SK-N-SH (cell line): ENCODE measurements around the gene EPHA10. TPM values are rescaled to one million over a fixed set of nuclear protein-coding genes. Genes with fewer than 3 reads are reported as not detected.

Experiments used
- CTCF ChIA-PET: fragments of 300-600, 350-600 bp; formaldehyde crosslinking; extraction: SDS; loops from one replicate; lab custom pipeline; 2021; lab: Yijun Ruan, JAX
- POLR2A ChIA-PET: fragments of 350-600 bp; sonication (Branson Sonifier 250); formaldehyde crosslinking; extraction: SDS; loops from one replicate; lab custom pipeline; 2020; ENCODE audit warnings: antibody characterized with exemption, inconsistent platforms; lab: Yijun Ruan, JAX
- DNase-seq: peaks from one replicate; pipeline ENCODE4 v3.0.0; 2012
- H2AFZ ChIP-seq: fragments of 200-600 bp; sonication (generic); 2 replicates; pipeline ENCODE4 v1.8.1; 2016; ENCODE audit warnings: antibody characterized with exemption, mild to moderate bottlenecking, low read depth
- H3F3A ChIP-seq: fragments of 200-600 bp; sonication (generic); replicated peaks from 2 replicates; pipeline ENCODE3; 2016; ENCODE audit warnings: antibody characterized with exemption, mild to moderate bottlenecking; ENCODE audit not compliant: insufficient read depth
- H3K27ac ChIP-seq, 2 experiments: fragments of 200-500 bp in 1 of 2; fragments of 200-600 bp in 1 of 2; sonication (Bioruptor generic) in 1 of 2; sonication (generic), shearing (Covaris generic) in 1 of 2; 2 replicates each; pipeline versions ENCODE4 v1.5.1 to v1.6.1; 2014 to 2016; ENCODE audit warnings: low read depth in 2 of 2, inconsistent platforms in 1 of 2, low read length in 1 of 2, mild to moderate bottlenecking in 1 of 2, mixed read lengths in 1 of 2
- H3K27me3 ChIP-seq: fragments of 200-600 bp; sonication (generic), shearing (Covaris generic); 2 replicates; pipeline ENCODE4 v1.6.1; 2016; ENCODE audit warnings: mixed run types; ENCODE audit not compliant: insufficient read depth
- H3K36me3 ChIP-seq, 2 experiments: fragments of 200-500 bp in 1 of 2; fragments of 200-600 bp in 1 of 2; sonication (Bioruptor generic) in 1 of 2; sonication (generic) in 1 of 2; replicated peaks in 1 of 2; 2 replicates each; pipeline versions ENCODE3 to v1.5.1; 2014 to 2016; ENCODE audit warnings: low read length in 1 of 2, mild to moderate bottlenecking in 1 of 2; ENCODE audit not compliant: insufficient read depth in 2 of 2, control insufficient read depth in 1 of 2
- H3K4me1 ChIP-seq, 2 experiments: fragments of 200-500 bp in 1 of 2; fragments of 200-600 bp in 1 of 2; sonication (Bioruptor generic) in 1 of 2; sonication (generic), shearing (Covaris generic) in 1 of 2; 2 replicates each; pipeline versions ENCODE4 v1.5.1 to v1.6.1; 2014 to 2016; ENCODE audit warnings: low read depth in 1 of 2, low read length in 1 of 2, mixed run types in 1 of 2; ENCODE audit not compliant: insufficient read depth in 2 of 2, control insufficient read depth in 1 of 2
- H3K4me2 ChIP-seq: fragments of 200-600 bp; sonication (generic), shearing (Covaris generic); 2 replicates; pipeline ENCODE4 v1.6.1; 2017; ENCODE audit warnings: mixed run types
- H3K4me3 ChIP-seq, 2 experiments: fragments of 200-500 bp in 1 of 2; fragments of 200-600 bp in 1 of 2; sonication (Bioruptor generic) in 1 of 2; sonication (generic), shearing (Covaris generic) in 1 of 2; 2 replicates each; pipeline versions ENCODE4 v1.5.1 to v1.8.1; 2014 to 2016; ENCODE audit warnings: low read depth in 2 of 2, inconsistent platforms in 1 of 2, low read length in 1 of 2, mild to moderate bottlenecking in 1 of 2, mixed read lengths in 1 of 2, moderate library complexity in 1 of 2
- H3K79me2 ChIP-seq: fragments of 200-600 bp; sonication (generic); 2 replicates; pipeline ENCODE4 v1.8.1; 2017; ENCODE audit warnings: mild to moderate bottlenecking; ENCODE audit not compliant: insufficient read depth
- H3K9ac ChIP-seq: fragments of 200-600 bp; sonication (generic); 2 replicates; pipeline ENCODE4 v1.6.1; 2017; ENCODE audit warnings: mixed run types
- H3K9me2 ChIP-seq: fragments of 200-600 bp; sonication (generic); 2 replicates; pipeline ENCODE4 v1.6.1; 2017; ENCODE audit warnings: mixed run types
- H3K9me3 ChIP-seq: fragments of 200-600 bp; sonication (generic); 2 replicates; pipeline ENCODE4 v1.6.1; 2017; ENCODE audit warnings: mixed run types, mild to moderate bottlenecking, moderate library complexity
- H4K20me1 ChIP-seq: fragments of 200-600 bp; sonication (generic); 2 replicates; pipeline ENCODE4 v1.6.1; 2017; ENCODE audit warnings: mild to moderate bottlenecking, mixed run types; ENCODE audit not compliant: insufficient read depth
- EP300 ChIP-seq, 2 experiments: IDR thresholded peaks; 2 replicates each; pipeline versions ENCODE4 v1.4.0 to v1.6.1; 2012; ENCODE audit warnings: borderline replicate concordance in 1 of 2, low read depth in 1 of 2, low read length in 1 of 2
- FOSL2 ChIP-seq: IDR thresholded peaks from 2 replicates; pipeline ENCODE4 v1.4.0; 2012; ENCODE audit warnings: low read depth, mild to moderate bottlenecking, moderate library complexity, borderline replicate concordance
- FOXJ3 ChIP-seq: sonication (generic); formaldehyde crosslinking; IDR thresholded peaks from 2 replicates; pipeline ENCODE4 v1.5.1; 2020; ENCODE audit warnings: mild to moderate bottlenecking, missing genetic modification reagents
- GATA2 ChIP-seq: sonication (generic); formaldehyde crosslinking; IDR thresholded peaks from 2 replicates; pipeline ENCODE4 v1.5.0; 2020; ENCODE audit warnings: mild to moderate bottlenecking, missing genetic modification reagents
- JUND ChIP-seq: IDR thresholded peaks from 2 replicates; pipeline ENCODE4 v1.4.0; 2012
- NFIC ChIP-seq: IDR thresholded peaks from 2 replicates; pipeline ENCODE4 v1.4.0; 2012; ENCODE audit warnings: borderline replicate concordance
- POLR2AphosphoS5 ChIP-seq: IDR thresholded peaks from 2 replicates; pipeline ENCODE4 v1.6.1; 2012; ENCODE audit warnings: low read depth, low read length
- RAD21 ChIP-seq: IDR thresholded peaks from 2 replicates; pipeline ENCODE4 v1.6.1; 2012; ENCODE audit warnings: mild to moderate bottlenecking, low read length
- RCOR1 ChIP-seq: fragments of 150-350 bp; IDR thresholded peaks from 2 replicates; pipeline ENCODE4 v1.6.1; 2017; ENCODE audit warnings: antibody characterized with exemption, low read length
- REST ChIP-seq: IDR thresholded peaks from 2 replicates; pipeline ENCODE4 v1.6.1; 2012; ENCODE audit warnings: mild to moderate bottlenecking, low read depth, low read length, moderate library complexity
- RXRA ChIP-seq: IDR thresholded peaks from 2 replicates; pipeline ENCODE4 v1.4.0; 2012; ENCODE audit warnings: low read depth, mild to moderate bottlenecking, borderline replicate concordance
- SIN3A ChIP-seq: IDR thresholded peaks from 2 replicates; pipeline ENCODE4 v1.6.1; 2012; ENCODE audit warnings: low read depth, mild to moderate bottlenecking, low read length, moderate library complexity, borderline replicate concordance
- TEAD4 ChIP-seq: IDR thresholded peaks from 2 replicates; pipeline ENCODE4 v1.4.0; 2012; ENCODE audit warnings: mild to moderate bottlenecking, borderline replicate concordance; ENCODE audit not compliant: insufficient read depth
- USF2 ChIP-seq: fragments of 150-350 bp; IDR thresholded peaks from 2 replicates; pipeline ENCODE4 v1.6.1; 2017; ENCODE audit warnings: antibody characterized with exemption, low read length, low read depth, borderline replicate concordance
- YY1 ChIP-seq: IDR thresholded peaks from 2 replicates; pipeline ENCODE4 v1.4.0; 2012; ENCODE audit warnings: low read depth, mild to moderate bottlenecking
- WGBS: methylation state at CpG from one replicate; pipeline ENCODE4 v1.1.6; 2017; ENCODE audit warnings: low lambda C conversion rate; 5-methylcytosine and 5-hydroxymethylcytosine counted together
- polyA plus RNA-seq, 3 experiments: library from polyadenylated mRNA; depleted of rRNA; stranded (reverse); fragments of >200 nt; gene quantifications; 2 replicates each; pipeline ENCODE4 v1.2.3, GENCODE V29; 2012
- TF ChIP-seq, protein P1 (sequence below): fragments of 200-600 bp; sonication (generic); IDR thresholded peaks from 2 replicates; pipeline ENCODE4 v1.6.1; 2017; ENCODE audit warnings: antibody characterized with exemption, mild to moderate bottlenecking, moderate library complexity
- TF ChIP-seq, protein P2 (sequence below): IDR thresholded peaks from 2 replicates; pipeline ENCODE4 v1.4.0; 2012; ENCODE audit warnings: low read depth
- TF ChIP-seq, protein P3 (sequence below): IDR thresholded peaks from 2 replicates; pipeline ENCODE4; 2012

The EPHA10 gene
- polyA plus RNA-seq, 1 of the 3 experiments (the other 2 are of a cell fraction): 0.05 TPM

DNA sequence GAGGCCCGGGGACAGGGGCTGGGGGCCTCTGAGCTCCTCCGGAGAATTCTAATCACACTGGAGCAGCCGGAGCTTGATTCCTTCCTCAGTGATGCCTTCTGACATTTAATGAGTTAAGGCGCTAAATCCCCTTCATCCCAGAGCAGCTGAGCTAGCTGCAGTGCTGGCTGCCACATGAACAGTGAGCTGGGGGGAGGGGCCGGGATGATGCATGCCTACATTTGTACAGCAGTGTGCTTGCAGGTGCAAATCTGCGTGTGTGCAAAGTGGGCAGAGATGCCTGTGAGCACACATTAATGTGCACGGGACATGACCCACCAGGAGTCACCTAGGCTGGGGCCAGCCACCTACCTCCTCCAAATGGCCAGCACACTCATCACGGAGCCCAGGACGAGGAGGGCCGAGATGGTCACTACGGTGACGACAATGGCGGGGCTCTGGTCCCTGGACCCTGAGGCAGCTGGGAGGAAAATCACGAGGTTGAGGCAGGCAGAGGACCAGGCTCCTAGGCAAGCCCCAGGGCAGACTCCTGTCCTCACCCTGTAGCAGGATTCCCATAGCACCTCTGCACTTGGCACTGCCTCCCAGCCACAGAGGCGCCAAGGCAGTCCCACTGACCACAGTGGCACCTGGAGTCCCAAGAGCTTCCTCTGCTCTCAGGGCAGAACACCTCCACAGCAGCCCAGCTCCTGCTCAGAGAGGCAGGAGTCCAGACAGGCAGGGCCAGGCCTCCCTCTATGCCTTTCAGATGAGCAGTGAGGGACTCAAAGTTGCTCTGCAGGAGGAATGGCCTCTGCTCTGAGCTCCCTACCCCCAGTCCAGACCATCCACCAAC, 38.0 kb downstream of the EPHA10 start:
- H3K27ac ChIP-seq: no peak overlapping the region
- no peak for TF ChIP-seq RXRA
- no peak for TF ChIP-seq USF2
- TF ChIP-seq NFIC: no peak
- TF ChIP-seq POLR2AphosphoS5: no peak
- TF ChIP-seq, protein P1, sequence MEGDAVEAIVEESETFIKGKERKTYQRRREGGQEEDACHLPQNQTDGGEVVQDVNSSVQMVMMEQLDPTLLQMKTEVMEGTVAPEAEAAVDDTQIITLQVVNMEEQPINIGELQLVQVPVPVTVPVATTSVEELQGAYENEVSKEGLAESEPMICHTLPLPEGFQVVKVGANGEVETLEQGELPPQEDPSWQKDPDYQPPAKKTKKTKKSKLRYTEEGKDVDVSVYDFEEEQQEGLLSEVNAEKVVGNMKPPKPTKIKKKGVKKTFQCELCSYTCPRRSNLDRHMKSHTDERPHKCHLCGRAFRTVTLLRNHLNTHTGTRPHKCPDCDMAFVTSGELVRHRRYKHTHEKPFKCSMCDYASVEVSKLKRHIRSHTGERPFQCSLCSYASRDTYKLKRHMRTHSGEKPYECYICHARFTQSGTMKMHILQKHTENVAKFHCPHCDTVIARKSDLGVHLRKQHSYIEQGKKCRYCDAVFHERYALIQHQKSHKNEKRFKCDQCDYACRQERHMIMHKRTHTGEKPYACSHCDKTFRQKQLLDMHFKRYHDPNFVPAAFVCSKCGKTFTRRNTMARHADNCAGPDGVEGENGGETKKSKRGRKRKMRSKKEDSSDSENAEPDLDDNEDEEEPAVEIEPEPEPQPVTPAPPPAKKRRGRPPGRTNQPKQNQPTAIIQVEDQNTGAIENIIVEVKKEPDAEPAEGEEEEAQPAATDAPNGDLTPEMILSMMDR: no peak
- TF ChIP-seq TEAD4: no peak
- no peak for TF ChIP-seq GATA2 (CRISPR knock-in tag)
- TF ChIP-seq SIN3A: no peak
- TF ChIP-seq YY1: no peak
- TF ChIP-seq RAD21: no peak
- TF ChIP-seq FOXJ3 (CRISPR knock-in tag): no peak
- TF ChIP-seq FOSL2: no peak
- H3K79me2 ChIP-seq: no peaks in the 10 kb centered on the region
- peaks cover 0 to 7% of the 10 kb centered on the region in 2 experiments; a peak in 1 of 4 replicates for H3K4me1 ChIP-seq
- 57% methylated on average over 8 of the region's 15 CpGs for WGBS
- no peaks in the 10 kb centered on the region for H3F3A ChIP-seq
- no peaks in the 10 kb centered on the region for H3K9me3 ChIP-seq
- H3K36me3 ChIP-seq: no peaks in the 10 kb centered on the region
- H3K4me2 ChIP-seq: no peak overlapping the region
- H2AFZ ChIP-seq: no peak overlapping the region
- ChIA-PET CTCF (interaction anchor here (1.6 kb wide), 1 partner anchor 38 kb away, joined by 6 read pairs; the partner anchor contains the start of gene EPHA10), POLR2A (no interaction called here)
- H3K9ac ChIP-seq: no peak overlapping the region
- no peaks in the 10 kb centered on the region for H3K9me2 ChIP-seq
- DNase-seq: no peak
- H3K27me3 ChIP-seq: no peaks in the 10 kb centered on the region
- H4K20me1 ChIP-seq: no peaks in the 10 kb centered on the region
- no peak overlapping the region for H3K4me3 ChIP-seq

- no peaks in the 10 kb centered on the region for H4K20me1 ChIP-seq
- 55% methylated on average over 12 of the region's 14 CpGs for whole genome bisulfite sequencing
- TF ChIP-seq TEAD4 (no peak), SIN3A (no peak), EP300 (IDR thresholded peaks at IDR 0.05; ENCODE audit: borderline replicate concordance in 1 of 2, low read depth in 1 of 2, low read length in 1 of 2) (no peak), RCOR1 (no peak), JUND (no peak), REST (no peak)
- TF ChIP-seq, protein P2, sequence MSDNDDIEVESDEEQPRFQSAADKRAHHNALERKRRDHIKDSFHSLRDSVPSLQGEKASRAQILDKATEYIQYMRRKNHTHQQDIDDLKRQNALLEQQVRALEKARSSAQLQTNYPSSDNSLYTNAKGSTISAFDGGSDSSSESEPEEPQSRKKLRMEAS: no peak
- TF ChIP-seq, protein P3, sequence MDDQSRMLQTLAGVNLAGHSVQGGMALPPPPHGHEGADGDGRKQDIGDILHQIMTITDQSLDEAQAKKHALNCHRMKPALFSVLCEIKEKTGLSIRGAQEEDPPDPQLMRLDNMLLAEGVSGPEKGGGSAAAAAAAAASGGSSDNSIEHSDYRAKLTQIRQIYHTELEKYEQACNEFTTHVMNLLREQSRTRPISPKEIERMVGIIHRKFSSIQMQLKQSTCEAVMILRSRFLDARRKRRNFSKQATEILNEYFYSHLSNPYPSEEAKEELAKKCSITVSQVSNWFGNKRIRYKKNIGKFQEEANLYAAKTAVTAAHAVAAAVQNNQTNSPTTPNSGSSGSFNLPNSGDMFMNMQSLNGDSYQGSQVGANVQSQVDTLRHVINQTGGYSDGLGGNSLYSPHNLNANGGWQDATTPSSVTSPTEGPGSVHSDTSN: no peak
Measured at GRCh38 chr1:37725851-37726613, 38.9 kb downstream of the EPHA10 start.

More at GRCh38 chr1:37725851-37726613, 38.9 kb downstream of the EPHA10 start:
- Histone ChIP-seq H3K27ac (no peak overlapping the region), H3K9me2 (no peaks in the 10 kb centered on the region), H3K4me2 (no peak overlapping the region), H3F3A (no peaks in the 10 kb centered on the region), H3K9ac (no peak overlapping the region), H3K36me3 (no peaks in the 10 kb centered on the region), H3K9me3 (no peaks in the 10 kb centered on the region), H2AFZ (no peak overlapping the region), H3K27me3 (no peaks in the 10 kb centered on the region), H3K79me2 (no peaks in the 10 kb centered on the region), H3K4me3 (no peak overlapping the region), H3K4me1 (peaks cover 0 to 7% of the 10 kb centered on the region in 2 experiments; a peak in 1 of 4 replicates)
- ChIA-PET CTCF (no interaction called here), POLR2A (no interaction called here)
- no peak for DNase-seq
